SK-N-SH (cell line): ENCODE results near the gene ZNF280D. TPM values are rescaled to one million over a fixed set of nuclear protein-coding genes. Genes with fewer than 3 reads are reported as not detected.

Experiments
- CTCF ChIA-PET: fragments of 300-600, 350-600 bp; formaldehyde crosslinking; extraction: SDS; loops from one replicate; lab custom pipeline; 2021; lab: Yijun Ruan, JAX
- POLR2A ChIA-PET: fragments of 350-600 bp; sonication (Branson Sonifier 250); formaldehyde crosslinking; extraction: SDS; loops from one replicate; lab custom pipeline; 2020; ENCODE audit warnings: antibody characterized with exemption, inconsistent platforms; lab: Yijun Ruan, JAX
- DNase-seq: peaks from one replicate; pipeline ENCODE4 v3.0.0; 2012
- H2AFZ ChIP-seq: fragments of 200-600 bp; sonication (generic); 2 replicates; pipeline ENCODE4 v1.8.1; 2016; ENCODE audit warnings: antibody characterized with exemption, mild to moderate bottlenecking, low read depth
- H3F3A ChIP-seq: fragments of 200-600 bp; sonication (generic); replicated peaks from 2 replicates; pipeline ENCODE3; 2016; ENCODE audit warnings: antibody characterized with exemption, mild to moderate bottlenecking; ENCODE audit not compliant: insufficient read depth
- H3K27ac ChIP-seq, 2 experiments: fragments of 200-500 bp in 1 of 2; fragments of 200-600 bp in 1 of 2; sonication (Bioruptor generic) in 1 of 2; sonication (generic), shearing (Covaris generic) in 1 of 2; 2 replicates each; pipeline versions ENCODE4 v1.5.1 to v1.6.1; 2014 to 2016; ENCODE audit warnings: low read depth in 2 of 2, inconsistent platforms in 1 of 2, low read length in 1 of 2, mild to moderate bottlenecking in 1 of 2, mixed read lengths in 1 of 2
- H3K27me3 ChIP-seq: fragments of 200-600 bp; sonication (generic), shearing (Covaris generic); 2 replicates; pipeline ENCODE4 v1.6.1; 2016; ENCODE audit warnings: mixed run types; ENCODE audit not compliant: insufficient read depth
- H3K36me3 ChIP-seq, 2 experiments: fragments of 200-500 bp in 1 of 2; fragments of 200-600 bp in 1 of 2; sonication (Bioruptor generic) in 1 of 2; sonication (generic) in 1 of 2; replicated peaks in 1 of 2; 2 replicates each; pipeline versions ENCODE3 to v1.5.1; 2014 to 2016; ENCODE audit warnings: low read length in 1 of 2, mild to moderate bottlenecking in 1 of 2; ENCODE audit not compliant: insufficient read depth in 2 of 2, control insufficient read depth in 1 of 2
- H3K4me1 ChIP-seq, 2 experiments: fragments of 200-500 bp in 1 of 2; fragments of 200-600 bp in 1 of 2; sonication (Bioruptor generic) in 1 of 2; sonication (generic), shearing (Covaris generic) in 1 of 2; 2 replicates each; pipeline versions ENCODE4 v1.5.1 to v1.6.1; 2014 to 2016; ENCODE audit warnings: low read depth in 1 of 2, low read length in 1 of 2, mixed run types in 1 of 2; ENCODE audit not compliant: insufficient read depth in 2 of 2, control insufficient read depth in 1 of 2
- H3K4me2 ChIP-seq: fragments of 200-600 bp; sonication (generic), shearing (Covaris generic); 2 replicates; pipeline ENCODE4 v1.6.1; 2017; ENCODE audit warnings: mixed run types
- H3K4me3 ChIP-seq, 2 experiments: fragments of 200-500 bp in 1 of 2; fragments of 200-600 bp in 1 of 2; sonication (Bioruptor generic) in 1 of 2; sonication (generic), shearing (Covaris generic) in 1 of 2; 2 replicates each; pipeline versions ENCODE4 v1.5.1 to v1.8.1; 2014 to 2016; ENCODE audit warnings: low read depth in 2 of 2, inconsistent platforms in 1 of 2, low read length in 1 of 2, mild to moderate bottlenecking in 1 of 2, mixed read lengths in 1 of 2, moderate library complexity in 1 of 2
- H3K79me2 ChIP-seq: fragments of 200-600 bp; sonication (generic); 2 replicates; pipeline ENCODE4 v1.8.1; 2017; ENCODE audit warnings: mild to moderate bottlenecking; ENCODE audit not compliant: insufficient read depth
- H3K9ac ChIP-seq: fragments of 200-600 bp; sonication (generic); 2 replicates; pipeline ENCODE4 v1.6.1; 2017; ENCODE audit warnings: mixed run types
- H3K9me2 ChIP-seq: fragments of 200-600 bp; sonication (generic); 2 replicates; pipeline ENCODE4 v1.6.1; 2017; ENCODE audit warnings: mixed run types
- H3K9me3 ChIP-seq: fragments of 200-600 bp; sonication (generic); 2 replicates; pipeline ENCODE4 v1.6.1; 2017; ENCODE audit warnings: mixed run types, mild to moderate bottlenecking, moderate library complexity
- H4K20me1 ChIP-seq: fragments of 200-600 bp; sonication (generic); 2 replicates; pipeline ENCODE4 v1.6.1; 2017; ENCODE audit warnings: mild to moderate bottlenecking, mixed run types; ENCODE audit not compliant: insufficient read depth
- CHD2 ChIP-seq: fragments of 150-350 bp; IDR thresholded peaks from 2 replicates; pipeline ENCODE4 v1.6.1; 2018; ENCODE audit warnings: low read length; ENCODE audit not compliant: partially characterized antibody
- EP300 ChIP-seq, 2 experiments: IDR thresholded peaks; 2 replicates each; pipeline versions ENCODE4 v1.4.0 to v1.6.1; 2012; ENCODE audit warnings: borderline replicate concordance in 1 of 2, low read depth in 1 of 2, low read length in 1 of 2
- EZH2phosphoT487 ChIP-seq: fragments of 200-600 bp; sonication (generic); IDR thresholded peaks from 2 replicates; pipeline ENCODE4 v1.6.1; 2017; ENCODE audit warnings: low read depth, mixed run types, mild to moderate bottlenecking, antibody characterized with exemption, moderate library complexity, borderline replicate concordance
- JUND ChIP-seq: IDR thresholded peaks from 2 replicates; pipeline ENCODE4 v1.4.0; 2012
- MEF2A ChIP-seq: IDR thresholded peaks from 2 replicates; pipeline ENCODE4 v1.4.0; 2012; ENCODE audit warnings: low read depth, borderline replicate concordance
- MXI1 ChIP-seq: IDR thresholded peaks from 2 replicates; pipeline ENCODE4 v1.6.1; 2012; ENCODE audit warnings: mild to moderate bottlenecking, low read depth, low read length, improper control_type of control experiment
- NRF1 ChIP-seq: IDR thresholded peaks from 2 replicates; pipeline ENCODE4 v1.6.1; 2012; ENCODE audit warnings: low read depth, mild to moderate bottlenecking, low read length
- POLR2AphosphoS5 ChIP-seq: IDR thresholded peaks from 2 replicates; pipeline ENCODE4 v1.6.1; 2012; ENCODE audit warnings: low read depth, low read length
- RAD21 ChIP-seq: IDR thresholded peaks from 2 replicates; pipeline ENCODE4 v1.6.1; 2012; ENCODE audit warnings: mild to moderate bottlenecking, low read length
- REST ChIP-seq: IDR thresholded peaks from 2 replicates; pipeline ENCODE4 v1.6.1; 2012; ENCODE audit warnings: mild to moderate bottlenecking, low read depth, low read length, moderate library complexity
- RFX5 ChIP-seq: IDR thresholded peaks from 2 replicates; pipeline ENCODE4 v1.6.1; 2012; ENCODE audit warnings: mild to moderate bottlenecking, improper control_type of control experiment, low read length
- SIN3A ChIP-seq: IDR thresholded peaks from 2 replicates; pipeline ENCODE4 v1.6.1; 2012; ENCODE audit warnings: low read depth, mild to moderate bottlenecking, low read length, moderate library complexity, borderline replicate concordance
- SMC3 ChIP-seq: IDR thresholded peaks from 2 replicates; pipeline ENCODE4 v1.6.1; 2012; ENCODE audit warnings: low read depth, low read length, improper control_type of control experiment
- TAF1 ChIP-seq: IDR thresholded peaks from 2 replicates; pipeline ENCODE4 v1.6.1; 2012; ENCODE audit warnings: low read depth, mild to moderate bottlenecking, low read length, moderate library complexity, borderline replicate concordance
- TCF12 ChIP-seq: IDR thresholded peaks from 2 replicates; pipeline ENCODE4 v1.4.0; 2012
- YY1 ChIP-seq: IDR thresholded peaks from 2 replicates; pipeline ENCODE4 v1.4.0; 2012; ENCODE audit warnings: low read depth, mild to moderate bottlenecking
- WGBS: methylation state at CpG from one replicate; pipeline ENCODE4 v1.1.6; 2017; ENCODE audit warnings: low lambda C conversion rate; 5-methylcytosine and 5-hydroxymethylcytosine counted together
- polyA plus RNA-seq, 3 experiments: library from polyadenylated mRNA; depleted of rRNA; stranded (reverse); fragments of >200 nt; gene quantifications; 2 replicates each; pipeline ENCODE4 v1.2.3, GENCODE V29; 2012
- TF ChIP-seq, protein P1 (sequence below): IDR thresholded peaks from 2 replicates; pipeline ENCODE4 v1.4.0; 2012; ENCODE audit warnings: low read depth
- TF ChIP-seq, protein P2 (sequence below): IDR thresholded peaks from 2 replicates; pipeline ENCODE4; 2012
- TF ChIP-seq, protein P3 (sequence below): fragments of 200-600 bp; sonication (generic); IDR thresholded peaks from 2 replicates; pipeline ENCODE4 v1.6.1; 2017; ENCODE audit warnings: antibody characterized with exemption, mild to moderate bottlenecking, moderate library complexity

The ZNF280D gene
- polyA plus RNA-seq (2012; rRNA removed): 5.4 and 7.3 TPM in 2 replicates
- 6.6 and 8.4 TPM in 2 replicates for polyA plus RNA-seq (2012; cell fraction: cytosol; rRNA removed)
- 7.4 and 21.4 TPM in 2 replicates for polyA plus RNA-seq (2012; cell fraction: nucleus; rRNA removed)

GRCh38 chr15:56733136-56734012 lies at the start of gene ZNF280D:
Gene ZNF280D (minus strand): TSS chr15:56733509. CDS start chr15:56707109, 26,400 bp downstream.
- peak within 1 kb of the TSS; percentile 85 for H3K4me2 ChIP-seq
- peak within 1 kb of the TSS; percentile 94 for H3K9ac ChIP-seq
- H3K9me2 ChIP-seq: no peaks in the 10 kb centered on the region
- no peaks in the 10 kb centered on the region for H4K20me1 ChIP-seq
- H3K36me3 ChIP-seq: peaks cover 14 to 18% of the 10 kb centered on the region in 2 experiments
- peak within 1 kb of the TSS; percentile 69 to 71 for H3K4me3 ChIP-seq
- peak; percentile 94 for DNase-seq
- H3K27me3 ChIP-seq: no peaks in the 10 kb centered on the region
- ChIA-PET CTCF (interaction anchor here (0.8 to 2.4 kb wide), 4 partner anchors 10 to 283 kb away, joined by 4 to 6 read pairs (median 4); no protein-coding TSS in a partner anchor), POLR2A (interaction anchor here (0.6 to 1.0 kb wide), 4 partner anchors 15 to 185 kb away, joined by 3 to 6 read pairs (median 4); partner anchors contain the start of gene TCF12)
- H3K79me2 ChIP-seq: peaks cover 46% of the 10 kb centered on the region
- H3K4me1 ChIP-seq: peaks cover 10 to 16% of the 10 kb centered on the region in 2 experiments; a peak in 3 of 4 replicates
- H3K27ac ChIP-seq: peak within 1 kb of the TSS; percentile 89 to 99
- TF ChIP-seq JUND: no peak
- no peak; the same call in 1 of the 2 replicates for TF ChIP-seq REST
- no peak for TF ChIP-seq SMC3
- TF ChIP-seq, protein P1, sequence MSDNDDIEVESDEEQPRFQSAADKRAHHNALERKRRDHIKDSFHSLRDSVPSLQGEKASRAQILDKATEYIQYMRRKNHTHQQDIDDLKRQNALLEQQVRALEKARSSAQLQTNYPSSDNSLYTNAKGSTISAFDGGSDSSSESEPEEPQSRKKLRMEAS: peak; percentile 98
- 0 out of 2 replicates have a peak, but pooled peaks have one; percentile 74 for TF ChIP-seq YY1
- peak; percentile 77 for TF ChIP-seq CHD2
- TF ChIP-seq TCF12: 0 out of 2 replicates have a peak, but pooled peaks have one; percentile 18
- TF ChIP-seq, protein P2, sequence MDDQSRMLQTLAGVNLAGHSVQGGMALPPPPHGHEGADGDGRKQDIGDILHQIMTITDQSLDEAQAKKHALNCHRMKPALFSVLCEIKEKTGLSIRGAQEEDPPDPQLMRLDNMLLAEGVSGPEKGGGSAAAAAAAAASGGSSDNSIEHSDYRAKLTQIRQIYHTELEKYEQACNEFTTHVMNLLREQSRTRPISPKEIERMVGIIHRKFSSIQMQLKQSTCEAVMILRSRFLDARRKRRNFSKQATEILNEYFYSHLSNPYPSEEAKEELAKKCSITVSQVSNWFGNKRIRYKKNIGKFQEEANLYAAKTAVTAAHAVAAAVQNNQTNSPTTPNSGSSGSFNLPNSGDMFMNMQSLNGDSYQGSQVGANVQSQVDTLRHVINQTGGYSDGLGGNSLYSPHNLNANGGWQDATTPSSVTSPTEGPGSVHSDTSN: peak; percentile 12; the same call in 1 of the 2 replicates
- TF ChIP-seq, protein P3, sequence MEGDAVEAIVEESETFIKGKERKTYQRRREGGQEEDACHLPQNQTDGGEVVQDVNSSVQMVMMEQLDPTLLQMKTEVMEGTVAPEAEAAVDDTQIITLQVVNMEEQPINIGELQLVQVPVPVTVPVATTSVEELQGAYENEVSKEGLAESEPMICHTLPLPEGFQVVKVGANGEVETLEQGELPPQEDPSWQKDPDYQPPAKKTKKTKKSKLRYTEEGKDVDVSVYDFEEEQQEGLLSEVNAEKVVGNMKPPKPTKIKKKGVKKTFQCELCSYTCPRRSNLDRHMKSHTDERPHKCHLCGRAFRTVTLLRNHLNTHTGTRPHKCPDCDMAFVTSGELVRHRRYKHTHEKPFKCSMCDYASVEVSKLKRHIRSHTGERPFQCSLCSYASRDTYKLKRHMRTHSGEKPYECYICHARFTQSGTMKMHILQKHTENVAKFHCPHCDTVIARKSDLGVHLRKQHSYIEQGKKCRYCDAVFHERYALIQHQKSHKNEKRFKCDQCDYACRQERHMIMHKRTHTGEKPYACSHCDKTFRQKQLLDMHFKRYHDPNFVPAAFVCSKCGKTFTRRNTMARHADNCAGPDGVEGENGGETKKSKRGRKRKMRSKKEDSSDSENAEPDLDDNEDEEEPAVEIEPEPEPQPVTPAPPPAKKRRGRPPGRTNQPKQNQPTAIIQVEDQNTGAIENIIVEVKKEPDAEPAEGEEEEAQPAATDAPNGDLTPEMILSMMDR: no peak
- peak; percentile 25 for TF ChIP-seq POLR2AphosphoS5
- TF ChIP-seq NRF1: peak; percentile 3; the same call in 1 of the 2 replicates
- TF ChIP-seq EZH2phosphoT487: no peak
- TF ChIP-seq MXI1: peak; percentile 68
- TF ChIP-seq MEF2A: no peak
- TF ChIP-seq RAD21: no peak
- no peak for TF ChIP-seq RFX5
- no peak; the same call in 1 of the 2 replicates for TF ChIP-seq TAF1
- TF ChIP-seq SIN3A: 0 out of 2 replicates have a peak, but pooled peaks have one; percentile 1
- TF ChIP-seq EP300 (IDR thresholded peaks at IDR 0.05; ENCODE audit: borderline replicate concordance in 1 of 2, low read depth in 1 of 2, low read length in 1 of 2): no peak; a peak in 1 of 4 replicates
- 18% methylated on average over 29 of the region's 101 CpGs for WGBS
- no peaks in the 10 kb centered on the region for H3K9me3 ChIP-seq
- H3F3A ChIP-seq: peaks cover 18% of the 10 kb centered on the region
- peak within 1 kb of the TSS; percentile 86 for H2AFZ ChIP-seq
